AG10803 (cell line): Measurements from ENCODE around the gene RGCC.
A peak's percentile ranks its signal among the peaks of the same experiment; 100 is the strongest.

Experiments used
- DNase-seq: peaks from one replicate; pipeline ENCODE4 v3.0.0; 2010; ENCODE audit warnings: low read depth
- H3K4me3 ChIP-seq: 2 replicates; pipeline ENCODE4 v1.5.1; 2011; ENCODE audit warnings: mild to moderate bottlenecking, low read length, control low read depth
- TF ChIP-seq, protein P1 (sequence below): conservative IDR thresholded peaks from 2 replicates; pipeline ENCODE4 v1.5.1; 2011; ENCODE audit warnings: mild to moderate bottlenecking, low read length, control low read depth, inconsistent platforms

Gene RGCC

DNA sequence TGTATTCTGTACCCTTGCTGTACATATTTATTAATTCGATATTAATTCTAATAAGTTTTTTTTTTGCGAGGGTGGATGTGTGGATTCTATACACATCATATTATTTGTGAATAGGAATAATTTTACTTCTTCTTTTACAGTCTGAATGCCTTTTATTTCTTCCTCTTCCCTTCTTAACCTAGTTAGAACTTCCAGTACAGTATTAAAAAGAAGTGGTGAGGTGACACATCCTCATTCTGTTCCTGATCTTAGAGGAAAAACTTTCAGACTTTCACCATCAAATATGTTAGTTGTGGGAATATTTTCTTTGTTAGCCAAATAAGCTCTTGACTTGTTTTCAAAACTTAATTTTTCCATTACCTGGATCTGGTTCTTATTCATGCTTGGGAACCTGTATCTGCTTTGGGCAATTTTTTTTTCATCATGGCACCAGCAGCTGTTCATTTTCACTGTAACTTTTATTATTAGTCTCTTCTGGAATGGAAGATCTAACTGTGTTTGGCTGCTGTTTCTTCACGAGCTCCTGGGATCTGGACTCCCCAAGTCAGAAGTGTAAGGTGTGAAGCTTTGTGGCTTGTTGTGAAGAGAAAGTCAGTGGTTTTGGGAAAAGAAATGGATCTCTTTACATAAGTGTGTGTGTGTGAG is 33.1 kb downstream of the RGCC start:
- TF ChIP-seq, protein P1, sequence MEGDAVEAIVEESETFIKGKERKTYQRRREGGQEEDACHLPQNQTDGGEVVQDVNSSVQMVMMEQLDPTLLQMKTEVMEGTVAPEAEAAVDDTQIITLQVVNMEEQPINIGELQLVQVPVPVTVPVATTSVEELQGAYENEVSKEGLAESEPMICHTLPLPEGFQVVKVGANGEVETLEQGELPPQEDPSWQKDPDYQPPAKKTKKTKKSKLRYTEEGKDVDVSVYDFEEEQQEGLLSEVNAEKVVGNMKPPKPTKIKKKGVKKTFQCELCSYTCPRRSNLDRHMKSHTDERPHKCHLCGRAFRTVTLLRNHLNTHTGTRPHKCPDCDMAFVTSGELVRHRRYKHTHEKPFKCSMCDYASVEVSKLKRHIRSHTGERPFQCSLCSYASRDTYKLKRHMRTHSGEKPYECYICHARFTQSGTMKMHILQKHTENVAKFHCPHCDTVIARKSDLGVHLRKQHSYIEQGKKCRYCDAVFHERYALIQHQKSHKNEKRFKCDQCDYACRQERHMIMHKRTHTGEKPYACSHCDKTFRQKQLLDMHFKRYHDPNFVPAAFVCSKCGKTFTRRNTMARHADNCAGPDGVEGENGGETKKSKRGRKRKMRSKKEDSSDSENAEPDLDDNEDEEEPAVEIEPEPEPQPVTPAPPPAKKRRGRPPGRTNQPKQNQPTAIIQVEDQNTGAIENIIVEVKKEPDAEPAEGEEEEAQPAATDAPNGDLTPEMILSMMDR = no peak
- no peak for DNase-seq
- no peak overlapping the region for H3K4me3 ChIP-seq

DNA sequence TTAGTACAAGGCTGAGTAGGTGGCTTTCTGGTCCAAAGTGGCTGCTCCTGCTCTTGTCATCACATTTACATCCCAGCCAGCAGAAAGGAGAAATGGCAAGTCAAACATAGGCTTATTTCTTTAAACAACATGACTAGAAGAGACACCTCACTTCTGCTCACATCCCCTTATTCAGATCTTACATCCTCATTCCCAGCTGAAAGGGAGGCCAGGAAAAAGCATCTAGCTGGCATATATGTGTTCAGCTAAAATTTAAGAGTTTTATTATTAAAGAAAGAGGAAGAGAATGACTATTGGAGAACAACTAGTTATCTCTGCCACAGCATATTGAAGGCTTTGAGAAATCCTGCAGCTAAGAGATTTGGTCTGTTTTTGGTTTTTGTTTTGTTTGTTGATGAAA is 34.1 kb downstream of the RGCC start:
- DNase-seq = no peak
- H3K4me3 ChIP-seq = no peak overlapping the region
- TF ChIP-seq, protein P1 = no peak

DNA sequence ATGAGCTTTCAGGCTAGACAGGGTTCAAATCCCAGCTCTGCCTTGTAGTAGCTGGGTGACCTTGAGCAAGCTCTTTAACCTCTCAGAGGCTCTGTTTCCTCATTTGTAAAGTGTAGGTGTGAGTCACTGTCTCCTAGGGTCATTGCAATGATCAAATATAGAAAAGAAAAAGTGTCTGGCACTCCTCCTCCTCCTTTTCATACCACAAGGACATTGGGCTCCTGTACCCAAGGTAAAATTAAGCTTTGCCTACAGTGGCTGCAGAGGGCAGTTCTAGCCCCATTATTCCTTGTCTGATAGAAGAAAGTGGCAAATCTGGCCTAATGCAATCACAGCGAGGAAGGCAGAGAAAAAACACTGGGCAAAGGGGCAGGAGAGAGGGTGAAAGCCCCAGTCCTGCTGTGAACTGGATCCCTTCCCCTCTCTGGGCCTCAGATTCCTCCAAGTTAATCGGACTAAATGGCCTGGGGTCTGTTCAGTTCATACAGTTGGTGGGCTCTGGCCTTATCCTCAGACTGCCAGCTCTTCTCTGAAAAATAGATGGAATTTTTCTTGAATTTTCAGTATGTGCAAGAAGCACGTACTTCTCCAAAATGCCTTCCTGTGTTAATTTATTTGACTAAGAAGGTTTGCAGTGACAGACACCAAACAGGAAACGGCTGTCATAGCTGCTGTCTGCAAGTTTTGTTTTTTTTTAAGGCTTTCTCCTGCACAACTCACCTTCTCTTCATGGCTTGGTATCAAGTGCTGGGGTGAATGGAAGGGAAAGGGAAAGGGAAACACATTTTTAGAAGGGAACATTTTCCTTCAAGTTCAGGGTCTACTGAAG is 35.3 kb downstream of the RGCC start:
- no peak for DNase-seq
- TF ChIP-seq, protein P1 = no peak
- no peak overlapping the region for H3K4me3 ChIP-seq

DNA sequence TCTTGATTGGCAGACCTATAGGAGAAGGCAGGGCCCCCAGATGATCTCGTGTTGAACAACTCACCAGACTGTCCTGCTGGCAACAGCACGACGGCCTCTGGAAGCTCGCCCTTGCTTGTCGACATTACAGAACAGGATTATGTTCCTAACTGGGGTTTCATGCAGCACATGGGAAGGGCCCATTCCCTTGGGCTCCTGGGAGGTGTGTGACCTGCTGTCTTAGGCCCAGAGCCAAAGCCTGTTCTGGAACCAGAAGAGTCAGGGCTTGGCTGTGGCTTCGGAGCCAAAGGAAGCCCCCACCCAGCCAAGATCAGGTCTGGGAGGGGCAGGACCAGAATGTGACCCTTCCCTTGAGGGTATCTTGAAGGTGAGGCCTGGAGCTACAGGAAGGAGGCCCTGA is 36.9 kb downstream of the RGCC start:
- TF ChIP-seq, protein P1 = no peak
- DNase-seq = no peak
- no peak overlapping the region for H3K4me3 ChIP-seq

DNA sequence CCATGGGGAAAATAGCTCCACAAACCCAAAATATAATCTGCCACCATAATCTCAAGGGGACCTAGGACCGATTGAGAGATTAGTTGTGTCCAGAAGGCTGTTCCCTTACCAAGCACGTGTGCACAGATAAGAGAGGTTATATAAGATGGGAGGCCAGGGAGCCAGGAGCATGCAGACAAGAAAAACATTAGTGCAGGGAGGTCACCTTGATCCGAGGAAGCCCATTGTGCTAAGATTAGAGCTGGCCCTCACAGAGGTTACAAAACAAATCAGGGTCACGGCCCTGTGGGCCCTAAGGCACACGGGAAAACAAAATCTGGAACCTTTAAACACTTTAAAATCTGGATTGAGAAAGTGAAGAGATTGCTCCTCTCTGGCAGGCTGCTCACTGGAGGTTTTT is 37.7 kb downstream of the RGCC start:
- H3K4me3 ChIP-seq = no peak overlapping the region
- TF ChIP-seq, protein P1 = no peak
- no peak for DNase-seq

DNA sequence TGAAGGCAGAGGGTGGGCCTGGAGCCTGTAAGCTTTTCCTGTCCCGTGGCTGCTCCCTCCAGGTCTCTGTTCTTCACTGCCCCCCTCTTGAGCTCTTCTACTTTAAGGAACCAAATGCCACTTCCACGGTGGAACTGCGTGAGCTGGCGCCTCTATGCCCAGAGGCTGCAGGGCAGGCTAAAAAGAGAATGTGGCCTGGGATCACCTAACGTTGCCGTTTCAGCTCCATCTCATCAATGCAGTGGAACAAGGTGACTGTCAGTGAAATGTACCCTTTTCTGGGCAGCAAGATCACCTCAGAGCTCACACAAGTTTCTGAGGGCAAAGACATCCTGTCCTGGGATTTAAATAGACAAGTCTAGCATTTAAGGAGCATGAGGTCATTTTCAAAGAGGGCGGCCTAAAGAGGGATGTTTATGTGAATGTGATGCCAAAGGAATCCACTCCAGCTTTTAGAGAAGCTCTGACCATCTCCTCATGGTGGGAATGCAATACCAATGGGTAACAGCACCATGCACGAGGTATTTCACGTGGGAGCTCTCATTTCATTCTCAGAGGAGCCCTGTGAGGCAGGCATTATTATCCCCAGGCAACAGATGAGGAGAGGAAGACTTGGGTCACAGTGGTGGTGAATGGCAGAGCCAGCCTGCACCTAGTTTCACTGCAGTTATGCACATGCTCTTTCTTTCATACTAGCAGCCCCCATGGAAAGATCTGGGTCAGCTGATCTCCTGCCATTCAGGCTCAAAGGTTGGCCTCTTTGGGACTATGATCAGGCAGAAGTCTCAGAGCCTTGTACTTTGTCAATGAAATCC is 39.3 kb downstream of the RGCC start:
- H3K4me3 ChIP-seq = no peak overlapping the region
- peak; percentile 74 for DNase-seq
- TF ChIP-seq, protein P1 = no peak
